CD4-positive, alpha-beta T cell treated with Interleukin-6 at 100 ng/mL for 8 hours (primary cell): ENCODE results near the gene ZNF783.
"Not testable (repeated sequence)": the region's sequence is repeated elsewhere in the genome, so short reads cannot be mapped to it uniquely, and the experiment has no call there.

ENCODE experiments used
- DNase-seq: peaks from one replicate; pipeline ENCODE4 v3.0.0-alpha.2; 2020; ENCODE audit warnings: mixed read lengths, low spot score

ZNF783 gene

GRCh38 chr7:149240637-149241036 lies 21.4 kb upstream of the ZNF783 start:
- no peak for DNase-seq

- no peak for DNase-seq
Observed at GRCh38 chr7:149241696-149242095, 20.3 kb upstream of the ZNF783 start.

- no peak for DNase-seq
Observed at GRCh38 chr7:149245244-149245643, 16.8 kb upstream of the ZNF783 start.

DNA sequence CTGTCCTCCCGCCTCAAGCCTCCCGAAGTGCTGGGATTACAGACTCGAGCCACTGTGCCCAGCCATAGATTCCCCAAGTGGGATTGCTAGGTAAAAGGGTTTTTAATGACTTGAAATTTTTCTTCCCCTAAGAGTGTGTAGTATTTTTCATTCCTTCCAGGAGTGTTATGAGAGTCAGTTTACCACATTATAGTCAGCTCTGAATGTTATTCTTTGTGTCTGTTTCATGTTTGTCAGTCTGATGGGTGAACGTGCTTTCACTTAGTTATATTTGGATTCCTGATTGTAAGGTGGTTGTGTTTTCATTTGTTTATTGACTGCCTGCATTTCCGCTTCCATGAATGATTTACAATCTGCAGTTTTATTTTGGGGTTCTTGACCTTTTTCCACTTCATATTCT lies 16.3 kb upstream of the ZNF783 start:
- no peak for DNase-seq

GRCh38 chr7:149248777-149249176 lies 13.2 kb upstream of the ZNF783 start:
- no peak for DNase-seq

DNA sequence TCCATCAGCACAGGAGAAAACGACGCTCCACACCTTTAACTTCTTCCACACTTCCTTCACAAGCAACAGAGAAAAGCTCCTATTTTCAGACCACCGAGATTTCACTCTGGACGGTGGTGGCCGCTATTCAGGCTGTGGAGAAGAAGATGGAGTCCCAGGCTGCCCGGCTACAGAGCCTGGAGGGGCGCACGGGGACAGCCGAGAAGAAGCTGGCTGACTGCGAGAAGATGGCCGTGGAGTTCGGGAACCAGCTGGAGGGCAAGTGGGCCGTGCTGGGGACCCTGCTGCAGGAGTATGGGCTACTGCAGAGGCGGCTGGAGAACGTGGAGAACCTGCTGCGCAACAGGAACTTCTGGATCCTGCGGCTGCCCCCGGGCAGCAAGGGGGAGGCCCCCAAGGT lies 11.8 kb upstream of the ZNF783 start:
- DNase-seq, result not testable (repeated sequence)

GRCh38 chr7:149251518-149251917 lies 10.5 kb upstream of the ZNF783 start:
- not testable (repeated sequence) for DNase-seq

DNA sequence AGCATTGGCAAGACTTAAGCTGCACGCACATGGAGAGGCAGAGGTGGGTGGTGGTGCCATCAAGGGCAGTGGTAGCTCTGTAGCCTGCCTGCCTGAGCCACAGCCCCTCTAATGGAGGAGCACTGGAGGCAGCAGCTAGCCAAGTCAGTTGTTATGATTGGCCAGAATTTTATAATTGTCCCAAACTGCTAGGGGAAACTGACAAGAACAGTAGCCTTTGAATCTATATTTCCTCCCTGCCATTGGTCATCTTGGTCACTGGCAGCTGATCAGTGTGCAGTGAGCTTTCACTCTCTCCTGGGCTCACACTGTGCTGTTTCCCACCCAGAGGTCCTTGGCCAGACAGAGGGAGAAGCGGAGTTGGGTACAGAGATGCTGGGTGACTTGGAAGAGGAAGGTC lies 9.6 kb upstream of the ZNF783 start:
- no peak for DNase-seq

DNA sequence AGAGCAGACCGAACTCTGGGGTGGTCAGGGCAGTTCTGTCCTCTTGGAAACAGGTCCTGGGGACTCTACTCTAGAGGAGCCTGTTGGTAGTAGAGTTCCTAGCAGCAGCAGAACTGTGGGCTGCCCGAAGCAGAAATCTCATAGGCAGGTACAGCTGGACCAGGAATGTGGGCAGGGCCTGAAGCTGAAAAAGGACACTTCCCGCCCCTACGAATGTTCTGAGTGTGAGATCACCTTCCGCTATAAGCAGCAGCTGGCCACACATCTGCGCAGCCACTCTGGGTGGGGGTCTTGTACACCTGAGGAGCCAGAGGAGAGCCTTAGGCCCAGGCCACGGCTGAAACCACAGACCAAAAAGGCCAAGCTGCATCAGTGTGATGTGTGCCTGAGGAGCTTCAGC lies 8.3 kb upstream of the ZNF783 start:
- DNase-seq, result no peak

DNA sequence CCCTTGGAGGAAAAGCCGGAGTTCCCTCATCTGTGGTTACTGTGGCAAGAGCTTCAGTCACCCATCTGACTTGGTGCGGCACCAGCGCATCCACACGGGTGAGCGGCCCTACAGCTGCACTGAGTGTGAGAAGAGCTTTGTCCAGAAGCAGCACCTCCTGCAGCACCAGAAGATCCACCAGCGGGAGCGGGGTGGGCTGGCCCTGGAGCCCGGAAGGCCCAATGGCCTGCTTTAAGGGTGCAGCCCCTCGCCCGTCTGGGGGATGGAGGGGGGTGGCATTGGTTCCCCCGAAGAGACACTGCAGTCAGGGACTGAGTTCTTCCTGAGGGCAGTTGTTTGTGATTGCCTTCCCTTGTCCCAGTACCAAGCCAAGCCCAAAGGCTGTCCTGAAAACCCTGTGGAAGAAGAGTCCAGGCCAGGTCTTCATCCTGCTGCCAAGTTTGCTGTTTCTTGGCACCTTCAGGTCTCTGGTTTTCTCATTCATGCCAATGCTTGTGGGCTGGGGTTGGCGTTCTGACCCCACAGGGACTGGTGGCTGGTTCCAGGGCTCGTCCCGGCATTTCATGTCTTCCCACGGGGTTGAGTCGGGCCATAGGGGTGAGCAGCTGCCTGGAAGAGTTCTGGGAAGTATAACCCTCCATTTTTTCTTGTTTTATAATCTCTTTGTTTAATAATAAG lies 7.7 kb upstream of the ZNF783 start:
- no peak for DNase-seq

DNA sequence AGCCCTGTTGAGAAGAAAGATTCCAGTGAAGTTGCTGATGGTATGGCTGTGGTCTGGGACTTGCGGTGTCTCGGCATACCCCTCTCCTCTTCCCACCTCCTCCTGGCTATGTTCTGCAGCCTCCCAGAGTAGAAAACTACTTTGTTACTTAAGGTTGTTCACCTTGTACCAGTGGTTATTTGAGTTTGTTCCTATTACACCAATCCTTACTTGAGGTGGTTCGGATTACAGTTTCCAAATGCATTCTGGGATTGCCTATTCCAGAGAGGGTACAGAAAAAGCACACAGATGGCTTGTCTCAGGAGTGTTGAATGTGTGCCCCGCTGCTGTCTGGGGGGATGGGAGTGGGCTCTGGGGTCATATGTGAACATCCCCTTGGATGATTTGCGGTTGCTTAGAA lies 6.8 kb upstream of the ZNF783 start:
- no peak for DNase-seq

- no peak for DNase-seq
Observed at GRCh38 chr7:149256568-149256967, 5.4 kb upstream of the ZNF783 start.

DNA sequence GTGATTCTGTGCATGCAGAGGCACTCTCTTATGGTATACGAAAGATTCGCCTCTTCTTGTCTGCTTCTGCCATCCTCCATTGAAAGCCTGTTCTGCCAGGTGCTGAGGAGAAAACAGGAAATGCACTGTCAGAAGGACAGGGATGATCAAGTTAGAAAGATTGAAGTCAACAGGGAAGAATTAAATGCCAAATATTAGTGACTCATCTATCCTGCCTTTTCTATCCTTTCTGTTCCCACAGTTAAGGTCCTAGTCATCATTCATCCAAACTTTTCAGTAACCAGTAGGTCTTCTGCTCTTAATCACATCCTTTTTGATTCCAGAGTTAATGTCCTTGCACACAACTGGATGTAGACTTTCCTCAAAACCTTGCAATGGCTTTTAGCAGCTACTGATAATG lies 4.8 kb upstream of the ZNF783 start:
- DNase-seq, result no peak

GRCh38 chr7:149261316-149261828 lies 624 bp upstream of the ZNF783 start:
- DNase-seq, result no peak

GRCh38 chr7:149266451-149266850 lies 4.5 kb downstream of the ZNF783 start:
- DNase-seq, result no peak

- no peak for DNase-seq
Observed at GRCh38 chr7:149267733-149268132, 5.7 kb downstream of the ZNF783 start.

DNA sequence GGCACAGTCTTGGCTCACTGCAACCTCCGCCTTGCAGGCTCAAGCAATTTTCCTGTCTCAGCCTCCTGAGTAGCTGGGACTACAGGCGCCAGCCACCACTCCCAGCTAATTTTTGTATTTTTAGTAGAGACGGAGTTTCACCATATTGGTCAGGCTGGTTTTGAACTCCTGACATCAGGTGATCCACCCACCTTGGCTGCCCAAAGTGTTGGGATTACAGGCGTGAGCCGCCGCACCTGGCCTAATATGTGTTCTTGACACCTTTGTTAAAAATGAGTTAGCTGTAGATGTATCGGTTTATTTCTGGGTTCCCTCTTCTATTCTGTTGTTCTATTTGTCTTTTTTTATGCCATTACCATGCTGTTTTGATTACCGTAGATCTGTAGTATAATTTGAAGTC lies 12.4 kb downstream of the ZNF783 start:
- DNase-seq, result not testable (repeated sequence)

- no peak for DNase-seq
Observed at GRCh38 chr7:149277871-149278270, 15.9 kb downstream of the ZNF783 start.

DNA sequence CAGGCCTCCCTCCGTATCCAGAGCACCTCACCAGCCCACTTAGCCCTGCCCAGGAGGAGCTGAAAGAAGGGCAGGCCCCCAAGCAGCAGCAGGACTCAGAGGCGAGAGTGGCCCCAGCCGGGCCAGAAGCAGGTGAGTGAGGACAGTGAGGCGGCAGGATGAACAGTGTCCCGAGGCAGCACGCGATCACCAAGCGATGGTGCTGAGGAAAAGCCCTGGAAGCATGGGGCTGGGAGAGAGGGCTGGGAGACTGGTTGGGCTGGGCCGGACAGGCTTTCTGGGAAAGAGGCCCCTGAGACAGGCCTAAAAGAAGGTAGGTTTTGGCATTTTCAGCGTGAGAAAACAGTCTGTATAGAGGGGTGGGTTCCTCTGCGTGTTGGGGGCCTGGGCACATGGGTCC lies 16.4 kb downstream of the ZNF783 start:
- no peak for DNase-seq

GRCh38 chr7:149279111-149279743 lies 17.2 kb downstream of the ZNF783 start:
- DNase-seq, result no peak

- no peak for DNase-seq
Observed at GRCh38 chr7:149280151-149280550, 18.2 kb downstream of the ZNF783 start.

DNA sequence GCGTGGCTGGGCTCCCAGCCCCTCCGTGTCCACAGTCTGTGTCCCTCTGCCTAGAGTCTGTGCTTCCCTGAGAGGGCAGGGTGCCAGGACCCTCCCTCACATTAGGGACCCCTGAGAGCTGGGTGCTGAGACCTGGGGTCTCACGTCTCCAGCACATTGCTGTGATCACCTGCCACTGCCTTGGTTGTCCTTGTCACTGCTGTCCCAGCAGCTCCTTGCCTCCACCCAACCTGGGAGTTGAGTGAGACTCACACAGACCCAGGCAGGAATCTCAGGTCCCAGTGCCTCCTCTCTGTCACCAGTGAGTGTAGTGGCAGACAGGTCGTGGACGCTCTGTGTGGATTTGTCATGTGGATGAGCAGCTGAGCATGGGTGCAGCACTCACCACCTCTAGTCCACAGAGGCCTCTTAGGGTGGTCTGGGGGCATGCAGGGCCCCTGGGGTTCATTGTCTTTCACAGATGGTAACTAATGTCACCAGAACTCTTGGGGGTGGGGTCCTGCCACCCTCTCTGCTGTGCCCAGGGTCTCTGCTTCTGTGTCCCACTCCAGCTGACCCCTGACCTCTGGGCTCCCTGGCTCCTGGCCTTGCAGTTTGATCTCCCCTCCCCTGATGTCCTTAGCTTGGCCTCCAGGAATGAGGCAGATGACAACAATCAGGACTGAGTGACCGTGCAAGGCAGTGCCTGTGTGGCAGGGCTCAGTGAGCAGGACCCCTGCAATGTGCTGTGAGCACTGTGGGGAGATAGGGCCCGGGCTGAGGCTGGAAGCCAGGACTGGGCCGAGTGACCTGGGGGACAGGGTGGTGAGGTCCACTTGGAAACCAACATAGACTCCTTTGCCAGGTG lies 18.9 kb downstream of the ZNF783 start:
- no peak for DNase-seq
